ENCODE measurements around the gene MYO10.

Gene MYO10

DNA sequence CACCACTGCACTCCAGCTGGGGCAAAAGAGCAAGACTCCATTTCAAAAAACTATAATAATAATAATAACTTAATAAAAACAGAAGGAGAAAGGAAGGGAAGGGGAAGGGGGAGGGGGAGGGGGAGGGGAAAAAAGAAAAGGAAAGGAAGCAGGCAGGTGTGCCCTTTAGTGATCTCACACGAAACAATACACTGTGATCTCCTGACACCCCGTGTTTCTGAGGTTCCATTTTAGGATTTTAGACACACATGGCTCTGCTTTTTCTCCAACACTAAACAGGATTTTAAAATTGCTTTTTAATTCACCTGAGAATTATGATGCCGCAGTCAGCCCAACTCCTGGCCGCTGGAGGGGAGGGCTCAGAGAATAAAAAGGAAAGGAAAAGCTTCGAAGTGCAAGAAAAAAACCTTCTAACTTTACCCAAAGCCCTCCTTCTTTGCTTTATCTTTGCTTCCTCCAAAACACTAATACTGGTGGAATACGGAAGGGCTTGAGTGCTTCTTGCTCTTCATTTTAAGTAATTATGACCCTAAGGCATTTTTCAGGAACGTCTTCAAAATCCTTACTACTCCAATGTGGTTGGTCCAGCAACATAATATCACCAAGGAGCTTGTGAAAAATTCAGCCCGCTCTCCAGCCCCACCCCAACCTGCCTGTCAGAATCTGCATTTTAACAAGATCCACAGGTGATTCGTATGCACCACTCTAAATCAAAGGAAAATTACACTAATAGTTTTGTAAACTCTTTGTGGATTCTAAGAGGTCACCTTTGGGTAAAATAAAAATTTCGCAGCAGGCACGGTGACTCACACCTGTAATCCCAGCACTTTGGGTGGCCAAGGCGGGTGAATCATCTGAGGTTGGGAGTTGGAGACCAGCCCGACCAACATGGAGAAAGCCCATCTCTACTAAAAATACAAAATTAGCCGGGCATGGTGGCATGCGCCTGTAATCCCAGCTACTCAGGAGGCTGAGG, 66.0 kb downstream of the MYO10 start:
- DNase-seq (ENCODE audit: low read depth, low spot score), result peak; percentile 75
- TF ChIP-seq, protein P1, sequence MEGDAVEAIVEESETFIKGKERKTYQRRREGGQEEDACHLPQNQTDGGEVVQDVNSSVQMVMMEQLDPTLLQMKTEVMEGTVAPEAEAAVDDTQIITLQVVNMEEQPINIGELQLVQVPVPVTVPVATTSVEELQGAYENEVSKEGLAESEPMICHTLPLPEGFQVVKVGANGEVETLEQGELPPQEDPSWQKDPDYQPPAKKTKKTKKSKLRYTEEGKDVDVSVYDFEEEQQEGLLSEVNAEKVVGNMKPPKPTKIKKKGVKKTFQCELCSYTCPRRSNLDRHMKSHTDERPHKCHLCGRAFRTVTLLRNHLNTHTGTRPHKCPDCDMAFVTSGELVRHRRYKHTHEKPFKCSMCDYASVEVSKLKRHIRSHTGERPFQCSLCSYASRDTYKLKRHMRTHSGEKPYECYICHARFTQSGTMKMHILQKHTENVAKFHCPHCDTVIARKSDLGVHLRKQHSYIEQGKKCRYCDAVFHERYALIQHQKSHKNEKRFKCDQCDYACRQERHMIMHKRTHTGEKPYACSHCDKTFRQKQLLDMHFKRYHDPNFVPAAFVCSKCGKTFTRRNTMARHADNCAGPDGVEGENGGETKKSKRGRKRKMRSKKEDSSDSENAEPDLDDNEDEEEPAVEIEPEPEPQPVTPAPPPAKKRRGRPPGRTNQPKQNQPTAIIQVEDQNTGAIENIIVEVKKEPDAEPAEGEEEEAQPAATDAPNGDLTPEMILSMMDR (IDR thresholded peaks at IDR 0.05; ENCODE audit: low read depth, low read length), result no peak
- in situ Hi-C loops (cut with HindIII; ENCODE audit: low sequenced_read_pairs), result no loop called here
- H3K4me3 ChIP-seq (ENCODE audit: low read depth, low read length), result no peak overlapping the region

DNA sequence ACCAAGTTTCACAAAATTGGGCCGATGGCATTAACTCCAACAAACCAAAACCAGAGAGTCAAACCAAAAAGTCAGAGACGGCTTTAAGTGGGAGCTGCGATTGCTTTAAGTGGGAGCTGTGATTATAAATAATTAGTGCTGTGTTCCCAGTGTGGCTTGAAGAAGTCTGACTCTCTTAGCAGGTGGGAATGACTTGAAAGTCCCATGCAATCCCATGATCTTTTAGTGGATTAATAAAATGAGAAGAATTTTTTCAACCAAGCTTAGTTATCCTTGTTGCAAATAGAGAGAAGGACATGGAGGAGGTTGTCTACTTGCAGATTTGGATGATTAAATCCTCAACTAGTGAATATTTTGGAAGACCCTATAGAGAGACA, 68.5 kb downstream of the MYO10 start:
- no peak overlapping the region for H3K4me3 ChIP-seq (ENCODE audit: low read depth, low read length)
- in situ Hi-C loops (cut with HindIII; ENCODE audit: low sequenced_read_pairs), result no loop called here
- TF ChIP-seq, protein P1 (IDR thresholded peaks at IDR 0.05; ENCODE audit: low read depth, low read length), result no peak
- DNase-seq (ENCODE audit: low read depth, low spot score), result no peak

DNA sequence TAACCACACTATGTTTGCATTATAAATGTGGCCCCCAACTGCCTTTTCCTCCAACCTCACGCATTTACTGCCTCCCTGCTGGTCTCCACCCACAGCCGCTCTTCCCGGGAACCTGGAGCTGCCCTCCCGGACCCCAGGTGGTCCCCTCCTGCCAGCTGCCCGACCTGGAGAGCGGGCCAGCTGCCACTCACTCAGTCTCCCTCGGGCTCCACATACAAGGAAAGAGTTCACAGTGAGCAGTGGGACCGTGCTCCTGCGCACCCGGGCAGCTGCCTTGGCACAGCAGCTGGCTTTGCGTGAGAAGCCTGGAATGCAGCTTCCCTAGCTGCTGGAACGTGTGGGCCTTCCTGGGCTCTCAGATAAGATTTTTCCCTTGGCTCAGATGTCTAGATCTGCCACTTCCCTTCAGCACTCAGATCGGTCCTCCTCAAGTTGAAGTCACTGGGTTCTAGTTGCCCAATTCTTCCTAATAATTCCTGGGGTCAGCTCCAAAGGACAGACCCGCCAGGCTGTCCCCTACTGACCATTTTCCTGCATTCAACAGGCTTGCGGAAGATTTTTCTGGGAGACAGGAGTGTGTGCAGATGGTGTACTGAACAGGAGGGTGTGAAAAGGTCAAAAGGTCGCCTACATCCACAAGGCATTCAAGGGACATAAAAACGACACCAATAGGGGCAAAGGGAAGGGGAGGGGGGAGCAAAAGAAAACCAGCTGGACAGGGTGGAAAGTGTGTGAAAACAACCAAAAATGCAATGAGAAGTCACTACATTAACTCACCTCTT, 69.1 kb downstream of the MYO10 start:
- TF ChIP-seq, protein P1 (IDR thresholded peaks at IDR 0.05; ENCODE audit: low read depth, low read length), result no peak
- H3K4me3 ChIP-seq (ENCODE audit: low read depth, low read length), result no peak overlapping the region
- peak; percentile 46 for DNase-seq (ENCODE audit: low read depth, low spot score)
- in situ Hi-C loops (cut with HindIII; ENCODE audit: low sequenced_read_pairs), result no loop called here

DNA sequence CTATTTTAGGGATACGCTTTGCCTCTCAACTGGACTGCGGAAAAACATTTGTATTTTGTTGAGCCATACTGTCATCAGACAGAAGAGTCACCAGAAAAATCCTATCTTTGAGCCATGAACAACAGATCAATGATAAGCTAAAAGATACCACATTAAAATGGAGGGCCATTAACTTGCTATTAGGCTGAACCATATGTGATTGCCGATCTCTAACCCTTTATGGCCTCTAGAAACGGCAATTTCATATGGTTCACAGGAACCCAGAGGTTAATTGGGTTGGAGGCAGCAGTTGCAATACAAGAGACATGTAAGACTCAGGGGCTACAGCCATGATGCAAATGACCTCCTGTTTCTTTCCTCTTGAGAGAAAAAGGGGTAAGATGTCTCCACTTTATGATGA, 69.8 kb downstream of the MYO10 start:
- no peak overlapping the region for H3K4me3 ChIP-seq (ENCODE audit: low read depth, low read length)
- in situ Hi-C loops (cut with HindIII; ENCODE audit: low sequenced_read_pairs), result no loop called here
- TF ChIP-seq, protein P1 (IDR thresholded peaks at IDR 0.05; ENCODE audit: low read depth, low read length), result no peak
- no peak for DNase-seq (ENCODE audit: low read depth, low spot score)

DNA sequence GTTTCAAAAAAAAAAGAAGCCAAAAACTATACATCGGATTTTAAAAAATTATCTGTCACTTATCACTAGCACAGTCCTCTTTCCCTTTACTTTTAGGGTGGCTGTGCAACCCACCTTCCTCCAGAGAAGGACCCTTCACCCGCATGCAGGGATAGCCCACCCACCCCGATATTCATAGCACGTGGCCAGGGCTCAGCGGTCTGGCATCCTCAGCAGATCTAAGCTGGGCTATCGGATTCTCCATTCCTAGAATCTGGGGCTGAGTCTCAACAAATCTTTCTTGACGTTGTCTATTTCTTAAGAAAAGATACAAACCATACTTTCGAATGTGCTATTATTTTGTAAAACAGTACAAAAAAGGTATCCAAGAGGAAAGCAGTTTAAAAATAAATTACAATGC, 70.9 kb downstream of the MYO10 start:
- no peak for DNase-seq (ENCODE audit: low read depth, low spot score)
- in situ Hi-C loops (cut with HindIII; ENCODE audit: low sequenced_read_pairs), result no loop called here
- H3K4me3 ChIP-seq (ENCODE audit: low read depth, low read length), result no peak overlapping the region
- TF ChIP-seq, protein P1 (IDR thresholded peaks at IDR 0.05; ENCODE audit: low read depth, low read length), result no peak

DNA sequence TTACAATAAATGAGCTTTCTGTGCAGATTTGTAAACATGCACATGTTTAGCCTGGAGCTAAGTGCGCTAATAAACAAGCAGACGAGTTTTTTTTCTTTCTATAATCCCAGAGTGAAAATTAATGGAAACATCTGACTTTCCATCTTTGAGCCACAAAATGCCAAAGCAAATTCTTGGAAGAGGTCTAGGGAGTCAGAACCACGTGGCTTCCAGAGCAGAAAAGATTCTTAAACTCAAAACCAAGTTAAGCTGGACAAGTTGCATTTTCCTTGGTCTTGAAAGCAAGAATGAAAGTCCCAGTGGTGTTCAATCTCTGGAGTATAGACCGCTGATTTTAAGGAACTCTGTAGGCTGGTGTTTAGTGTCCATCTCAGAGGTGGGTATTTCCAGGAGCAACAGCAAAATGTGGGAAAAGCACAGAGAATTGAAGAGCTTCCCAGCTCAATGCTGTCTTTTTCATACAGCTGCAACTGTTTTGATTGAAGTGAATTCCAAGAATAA, 71.4 kb downstream of the MYO10 start:
- DNase-seq (ENCODE audit: low read depth, low spot score), result peak; percentile 14
- H3K4me3 ChIP-seq (ENCODE audit: low read depth, low read length), result no peak overlapping the region
- TF ChIP-seq, protein P1 (IDR thresholded peaks at IDR 0.05; ENCODE audit: low read depth, low read length), result no peak
- in situ Hi-C loops (cut with HindIII; ENCODE audit: low sequenced_read_pairs), result no loop called here
